NCI-H526 treated with DMSO at 0.1 percent for 48 hours (cell line): ENCODE results near the gene UBQLN1.
"Not testable (repeated sequence)": the region's sequence is repeated elsewhere in the genome, so short reads cannot be mapped to it uniquely, and the experiment has no call there.

ENCODE experiments used
- DNase-seq: peaks from one replicate; lab custom pipeline; 2025; lab: John Stamatoyannopoulos, UW

Gene UBQLN1

GRCh38 chr9:83633255-83633654 is 74.5 kb downstream of the UBQLN1 start:
- DNase-seq: no peak

GRCh38 chr9:83630938-83631457 is 76.8 kb downstream of the UBQLN1 start:
- DNase-seq: no peak

GRCh38 chr9:83629433-83630104 is 78.2 kb downstream of the UBQLN1 start:
- no peak for DNase-seq

- DNase-seq: no peak
These were observed 79.2 kb downstream of the UBQLN1 start for GRCh38 chr9:83628540-83628939.

GRCh38 chr9:83625178-83625577 is 82.6 kb downstream of the UBQLN1 start:
- DNase-seq: no peak

GRCh38 chr9:83623679-83624076 is 84.1 kb downstream of the UBQLN1 start:
- no peak for DNase-seq

GRCh38 chr9:83622939-83623678 is 84.6 kb downstream of the UBQLN1 start, which contains the start of gene IDNK:
TSS of gene IDNK (plus strand) at chr9:83623143. CDS start at chr9:83623172, 29 bp downstream.
- DNase-seq: no peak

GRCh38 chr9:83622433-83622938 is 85.3 kb downstream of the UBQLN1 start:
- no peak for DNase-seq

GRCh38 chr9:83620841-83621636 is 86.7 kb downstream of the UBQLN1 start:
- peak; percentile 48 for DNase-seq

GRCh38 chr9:83617299-83617698 is 90.5 kb downstream of the UBQLN1 start:
- DNase-seq: no peak

- DNase-seq: not testable (repeated sequence)
These were observed 94.5 kb downstream of the UBQLN1 start for GRCh38 chr9:83613298-83613697.
